GM21528 (cell line): Measurements from ENCODE around the gene CLDN34.

Experiments used
- ATAC-seq: cut with Tn5 transposase; IDR thresholded peaks from one replicate; pipeline ENCODE4 v1.9.1; 2021; ENCODE audit warnings: mild to moderate bottlenecking, moderate library complexity; ENCODE audit not compliant: unreplicated experiment, low FRiP score

CLDN34 gene

GRCh38 chrX:10014462-10015354, 47.5 kb downstream of the CLDN34 start:
- ATAC-seq: peak; percentile 95

GRCh38 chrX:10015355-10015722, 48.2 kb downstream of the CLDN34 start:
- ATAC-seq: peak; percentile 24

DNA sequence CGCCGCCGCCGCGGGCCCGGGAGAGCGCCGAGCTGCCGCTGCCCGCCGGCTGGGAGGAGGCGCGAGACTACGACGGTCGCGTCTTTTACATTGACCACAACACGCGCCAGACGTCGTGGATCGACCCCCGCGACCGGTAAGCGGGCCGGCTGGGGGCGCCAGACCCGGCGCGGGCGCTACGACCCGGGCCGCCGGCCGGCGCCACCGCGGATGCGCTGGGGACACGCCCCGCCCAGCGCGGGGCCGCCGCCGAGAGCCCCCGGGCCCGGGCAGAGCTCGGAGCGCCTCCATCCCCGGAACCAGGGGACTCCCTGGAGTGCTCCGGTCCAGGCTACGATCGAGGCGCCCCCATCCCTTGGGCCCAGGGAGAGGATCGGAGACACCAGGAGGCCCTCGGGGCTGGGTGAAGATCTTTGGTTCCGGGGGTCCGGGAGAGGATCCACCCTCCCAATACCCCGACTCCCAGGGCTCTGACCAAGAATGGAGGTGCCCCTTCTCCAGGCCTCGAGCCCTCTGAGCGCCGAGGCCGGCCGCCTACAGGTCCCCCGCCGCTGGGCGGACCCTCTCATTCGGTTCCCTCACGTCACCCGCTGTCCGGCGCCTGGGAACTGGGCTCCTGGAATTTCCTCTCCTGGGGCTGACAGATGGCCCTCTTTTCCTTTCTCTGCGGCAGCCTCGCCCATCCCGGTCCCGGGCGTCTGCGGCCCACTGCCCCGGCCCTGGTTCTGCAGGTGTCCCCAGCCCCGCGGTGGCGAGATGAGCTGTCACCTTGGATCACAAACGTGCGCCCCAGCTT, 48.8 kb downstream of the CLDN34 start:
- ATAC-seq: no peak

GRCh38 chrX:10016519-10017132, 49.5 kb downstream of the CLDN34 start:
- ATAC-seq: no peak

DNA sequence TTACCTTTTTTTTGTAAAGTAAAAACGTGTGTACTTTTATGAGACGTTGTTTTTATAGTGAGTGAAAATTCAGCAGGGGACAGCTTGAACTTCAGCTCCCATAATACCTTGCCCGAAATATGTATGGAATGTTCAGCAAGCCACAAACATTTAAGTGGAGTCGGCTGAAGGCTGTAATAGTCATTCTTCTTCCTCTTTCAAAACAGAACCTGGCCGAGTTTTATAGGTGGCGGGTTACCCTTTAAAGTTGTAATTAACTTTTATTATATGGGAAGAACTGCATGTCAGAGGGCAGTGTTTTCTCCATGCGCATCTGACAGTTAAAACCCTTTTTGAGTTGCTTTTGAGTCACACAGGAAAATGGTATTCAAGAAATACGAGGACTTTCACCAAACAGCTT, 50.7 kb downstream of the CLDN34 start:
- no peak for ATAC-seq
